HL-60/S4 treated with phorbol 12-myristate 13-acetate at 8.2 ng/mL for 4 days and 3 days (cell line): ENCODE data around the gene TMEM229B.

Source experiments
- in situ Hi-C: fragments of 300-500 bp; cut with MboI; formaldehyde crosslinking; loops from 2 replicates; pipeline ENCODE4 v1.15.0; 2022; ENCODE audit warnings: low sequenced_read_pairs

The TMEM229B gene

DNA sequence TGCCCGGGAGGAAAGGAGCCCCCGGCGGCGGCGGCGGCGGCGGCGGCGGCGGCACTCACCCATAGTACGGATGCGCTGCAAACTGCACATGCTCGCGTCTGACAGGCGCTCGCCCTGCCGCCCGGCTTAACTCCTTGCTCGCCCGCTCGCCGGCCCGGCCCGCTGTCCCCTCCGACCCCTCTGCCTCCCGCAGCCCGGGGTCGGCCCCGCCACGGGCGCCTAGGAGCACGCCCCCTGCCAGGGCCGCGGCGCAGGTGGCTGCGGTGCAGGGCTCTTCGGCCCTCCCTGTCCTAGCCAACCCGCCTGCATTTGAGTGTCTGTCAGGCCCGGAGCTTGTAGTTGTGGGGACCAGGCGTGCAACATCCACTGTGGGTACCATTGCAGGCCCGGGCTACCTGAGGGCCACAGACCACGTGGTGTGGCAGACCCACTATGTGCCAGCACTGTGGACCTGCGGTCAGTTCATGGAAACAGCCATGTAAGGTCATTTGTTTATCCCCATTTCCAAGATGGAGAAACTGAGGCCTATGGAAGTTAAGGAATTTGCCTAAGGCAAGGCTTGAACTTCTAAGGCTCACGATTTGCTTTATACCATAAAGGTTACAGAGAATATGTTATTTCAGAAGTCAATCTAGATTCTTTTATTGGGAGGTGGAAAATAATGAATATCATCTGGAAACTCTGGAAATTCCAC, 27.0 kb upstream of the TMEM229B start:
- in situ Hi-C loops = no loop called here

DNA sequence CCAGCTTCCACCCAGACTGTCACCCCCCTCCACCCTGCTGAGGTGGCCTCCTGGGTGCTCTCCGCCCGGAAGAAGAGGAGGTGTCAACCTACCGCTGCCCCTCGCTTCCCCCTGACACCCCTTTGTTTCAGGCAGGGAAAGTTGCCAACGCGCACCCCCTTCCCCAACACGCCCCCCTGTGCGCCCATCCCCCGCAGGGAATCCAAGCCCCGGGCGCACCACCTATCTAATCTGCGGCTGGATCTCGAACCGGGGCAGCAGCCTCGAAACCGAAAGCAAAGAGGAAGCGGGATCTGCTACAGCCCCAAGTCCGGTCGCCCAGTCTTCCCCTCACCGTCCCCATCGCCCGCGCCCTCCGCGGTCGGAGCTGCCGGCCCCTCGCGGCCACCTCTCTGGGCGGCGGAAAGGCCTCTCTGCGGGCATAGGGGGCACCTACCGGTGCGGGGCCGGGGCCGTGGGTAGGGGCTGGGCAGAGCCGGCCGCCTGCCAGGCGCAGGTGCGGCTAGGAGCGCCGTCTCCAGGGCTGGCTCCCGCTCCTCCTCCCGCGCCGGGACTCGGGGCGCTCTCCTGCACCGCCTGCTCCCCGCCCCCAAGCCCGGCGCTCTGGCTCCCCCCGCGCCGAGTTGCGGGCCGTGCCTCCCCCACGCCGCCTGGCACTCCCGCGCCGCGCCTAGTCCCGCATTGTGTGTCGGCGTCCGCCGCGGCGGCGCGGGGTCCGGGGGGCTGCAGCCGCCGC, 26.3 kb upstream of the TMEM229B start:
- in situ Hi-C loops = no loop called here

DNA sequence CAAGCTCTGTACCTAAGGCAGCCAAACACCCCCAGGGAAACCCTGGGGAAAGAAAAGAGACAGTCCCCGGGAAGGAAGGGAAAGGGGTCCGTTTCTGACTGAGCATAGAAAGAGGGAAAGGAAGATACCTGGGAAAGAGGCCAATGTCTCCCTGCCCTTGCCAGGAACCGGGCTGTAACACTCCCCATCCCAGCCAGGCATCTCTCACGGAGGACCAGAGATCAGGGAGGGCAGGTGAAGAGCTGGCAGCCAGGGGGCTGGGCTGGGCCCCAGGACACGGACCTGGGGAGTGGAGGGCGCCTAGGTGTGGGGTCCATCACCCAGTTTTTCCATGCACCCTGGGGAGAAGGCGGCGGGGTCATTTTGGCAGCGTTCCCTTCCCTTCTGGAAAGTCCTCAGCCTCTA, 25.7 kb upstream of the TMEM229B start:
- in situ Hi-C loops = no loop called here

DNA sequence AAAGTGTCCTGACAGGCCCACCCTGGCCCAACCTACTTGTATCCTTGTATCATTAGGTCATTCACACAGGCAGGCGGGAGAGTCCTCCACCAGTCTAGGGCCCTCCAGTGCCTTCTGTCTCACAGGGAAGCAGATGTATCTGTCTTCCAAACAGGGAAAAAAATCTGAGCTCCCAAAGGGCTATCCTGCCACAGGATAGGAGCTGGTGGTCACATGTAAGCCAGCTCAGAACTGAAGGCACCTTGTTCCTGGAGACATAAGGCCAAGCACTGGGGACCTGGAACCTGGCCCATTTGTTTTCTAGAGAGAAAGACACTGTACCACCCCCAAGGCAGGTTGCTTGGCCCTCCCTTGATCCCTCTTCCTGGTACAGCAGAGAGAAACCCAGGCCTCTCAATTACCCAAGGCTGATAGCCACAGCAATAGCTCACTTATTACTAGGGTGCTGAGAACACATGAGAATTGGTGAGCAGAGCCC, 25.1 kb upstream of the TMEM229B start:
- in situ Hi-C loops = no loop called here

DNA sequence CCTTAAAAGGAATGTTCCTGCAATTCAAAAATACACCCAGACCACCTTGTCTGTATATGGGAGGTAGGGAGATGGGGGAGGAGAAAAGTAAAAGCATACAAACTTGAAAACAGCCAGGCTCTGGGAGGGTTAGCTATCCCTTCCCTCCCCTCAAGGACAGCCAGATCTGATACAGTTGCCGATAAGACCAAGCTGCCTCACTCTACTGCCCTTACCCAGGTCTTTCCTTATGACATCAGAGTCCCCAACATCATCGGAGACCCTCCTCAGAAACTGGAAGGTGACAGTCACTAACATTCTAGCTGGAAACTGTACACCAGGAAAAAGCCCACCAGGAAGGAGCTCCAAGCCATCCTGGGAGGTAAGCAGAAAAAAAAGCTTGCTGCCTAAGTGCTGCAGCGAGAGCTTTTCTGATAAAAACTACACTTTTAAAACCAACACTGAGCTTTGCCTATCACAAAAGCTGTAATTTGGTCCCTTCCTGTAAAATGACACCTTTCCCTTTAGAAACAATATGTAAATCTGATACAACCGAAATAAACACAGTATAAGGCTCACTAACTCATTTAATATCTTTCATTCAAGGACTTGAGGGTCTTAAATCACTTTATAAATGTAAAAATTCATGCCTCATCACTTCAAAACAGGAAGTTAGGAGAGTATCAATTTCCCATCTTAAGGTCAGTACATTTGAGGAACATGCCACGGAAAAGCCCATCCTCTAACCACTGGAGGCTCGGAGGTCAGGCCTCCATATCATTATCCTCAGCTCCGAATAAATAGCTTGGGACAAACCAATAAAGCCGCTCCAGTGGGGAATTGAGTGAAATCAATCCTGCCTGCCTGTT, 24.2 kb upstream of the TMEM229B start:
- in situ Hi-C loops = no loop called here

DNA sequence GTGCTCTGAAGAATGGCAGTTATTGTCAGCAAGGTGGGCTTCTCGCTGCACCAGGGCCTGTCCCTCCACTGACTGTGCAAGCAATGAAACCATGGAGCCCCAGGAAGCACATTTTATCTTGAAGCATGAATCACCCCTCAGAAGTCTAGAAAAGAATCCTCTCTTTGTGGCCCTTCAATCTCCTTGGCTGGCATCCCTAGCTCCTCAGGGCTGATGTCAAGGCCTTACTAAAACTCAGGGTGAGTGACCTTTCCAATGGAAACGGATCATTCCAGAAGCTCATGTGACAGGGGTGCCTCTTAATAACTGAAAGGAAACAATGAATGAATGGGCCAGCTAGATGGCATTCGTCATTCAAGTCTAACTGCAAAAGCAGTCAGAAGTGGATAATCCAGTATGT, 22.3 kb upstream of the TMEM229B start:
- in situ Hi-C loops = no loop called here

DNA sequence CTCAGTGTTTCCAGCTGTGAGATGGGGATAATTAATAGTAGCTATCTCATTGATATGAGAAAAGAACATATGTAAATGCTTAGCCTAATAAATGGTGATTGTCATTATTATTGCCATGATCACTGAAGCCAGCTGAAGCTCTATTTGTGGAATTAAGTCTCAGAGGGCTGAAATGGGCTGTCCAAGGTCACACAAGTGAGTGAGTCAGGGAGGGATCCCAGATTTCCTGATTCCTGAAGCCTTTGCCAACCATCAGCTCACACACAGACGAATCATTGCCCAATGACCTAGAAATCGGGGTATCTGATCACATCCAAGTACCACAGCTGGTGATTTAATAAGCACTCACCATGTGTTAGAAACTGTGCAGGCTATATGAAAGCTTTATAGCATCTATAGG, 21.6 kb upstream of the TMEM229B start:
- in situ Hi-C loops = no loop called here

DNA sequence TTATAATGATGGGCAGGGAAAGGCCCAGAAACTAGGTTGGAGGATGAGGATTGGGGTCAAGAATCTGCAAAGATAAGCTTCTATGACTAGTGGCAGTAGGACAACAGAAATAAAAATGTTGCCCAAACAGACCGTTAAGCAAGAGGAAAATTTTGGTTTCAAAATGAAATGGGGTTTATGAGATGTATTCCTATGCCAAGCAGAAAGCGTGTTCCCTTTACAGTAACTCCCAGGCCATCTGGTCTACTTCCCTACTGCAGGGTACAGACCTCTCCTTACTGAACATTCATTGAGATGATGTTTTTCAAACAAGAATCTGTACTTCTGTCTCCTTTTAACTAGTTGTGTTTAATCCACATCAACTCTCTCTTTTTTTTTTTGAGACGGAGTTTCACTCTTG, 20.4 kb upstream of the TMEM229B start:
- in situ Hi-C loops = no loop called here

DNA sequence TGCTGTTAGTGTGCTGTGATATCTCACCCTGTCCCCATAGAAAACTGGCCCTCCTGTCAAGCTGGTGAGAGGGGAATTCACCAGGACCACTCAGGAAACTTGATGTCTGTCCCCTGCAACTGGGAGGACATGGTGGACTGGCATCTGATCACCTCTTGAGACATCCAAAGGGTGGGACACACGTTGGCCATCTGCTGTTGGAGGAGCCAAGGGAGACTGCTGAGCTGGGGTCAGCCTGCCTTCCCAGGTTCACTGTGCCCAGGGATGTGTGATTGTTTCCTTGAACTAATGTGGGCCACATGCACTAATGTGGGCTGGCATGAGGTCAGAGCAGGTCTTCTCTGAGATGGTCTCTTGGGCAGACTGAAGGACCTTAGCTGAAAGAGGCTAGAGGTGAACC, 16.7 kb upstream of the TMEM229B start:
- in situ Hi-C loops = no loop called here

DNA sequence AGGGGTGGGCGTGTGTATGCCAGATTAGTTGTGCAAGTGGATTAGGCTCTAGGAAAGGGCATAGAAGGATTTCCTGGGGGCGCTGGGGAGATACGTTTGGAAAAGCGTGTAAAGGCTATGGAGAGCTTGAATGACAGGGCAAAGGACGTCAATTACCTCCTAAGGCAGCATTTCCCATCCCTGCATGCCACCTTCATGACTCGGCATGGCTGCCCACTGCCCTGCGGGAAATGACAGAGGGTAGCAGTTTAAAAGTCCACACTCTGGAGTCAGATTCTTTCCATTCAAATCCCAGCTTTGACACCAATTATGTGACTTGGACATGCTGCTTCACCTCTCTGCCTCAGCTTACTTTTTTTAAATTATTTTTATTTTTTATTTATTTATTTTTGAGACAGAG, 14.8 kb upstream of the TMEM229B start:
- in situ Hi-C loops = no loop called here

DNA sequence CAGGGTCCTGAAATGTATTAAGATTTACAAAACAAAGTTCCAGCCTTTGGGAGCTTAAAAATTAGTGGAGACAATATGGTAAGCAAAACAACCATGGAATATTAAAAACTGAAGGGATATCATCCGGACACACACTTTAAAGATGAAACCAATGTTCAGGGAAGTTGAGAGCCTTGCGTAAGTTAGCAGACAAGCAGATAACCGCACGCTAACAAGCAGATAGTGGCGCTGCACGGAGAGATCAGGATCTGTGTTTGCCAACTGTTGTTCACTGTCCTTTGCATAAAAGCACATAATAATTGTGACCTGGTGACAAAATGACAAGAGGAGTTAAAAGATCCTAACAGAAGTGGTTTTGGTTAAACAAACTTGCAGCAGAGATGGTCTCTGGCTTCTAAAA, 14.3 kb upstream of the TMEM229B start:
- in situ Hi-C loops = no loop called here

DNA sequence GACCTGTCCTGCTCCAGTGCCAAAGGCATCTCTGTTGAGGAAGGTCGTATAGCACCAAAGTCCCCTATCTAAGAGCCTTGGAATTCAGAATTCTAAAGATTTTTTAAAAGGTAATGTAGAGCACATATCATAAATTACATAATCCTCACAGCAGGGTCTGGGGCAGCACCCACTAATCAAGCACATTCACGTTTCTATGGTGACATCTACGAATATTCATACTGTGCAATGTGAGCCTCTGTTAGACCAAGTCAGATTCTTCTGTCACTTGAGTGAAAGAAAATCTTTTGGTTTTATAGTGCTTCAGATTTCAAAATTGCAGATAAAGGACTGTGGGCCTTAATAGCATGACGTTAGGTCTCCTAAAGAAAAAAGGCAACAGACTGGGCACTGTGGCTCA, 13.1 kb upstream of the TMEM229B start:
- in situ Hi-C loops = no loop called here

DNA sequence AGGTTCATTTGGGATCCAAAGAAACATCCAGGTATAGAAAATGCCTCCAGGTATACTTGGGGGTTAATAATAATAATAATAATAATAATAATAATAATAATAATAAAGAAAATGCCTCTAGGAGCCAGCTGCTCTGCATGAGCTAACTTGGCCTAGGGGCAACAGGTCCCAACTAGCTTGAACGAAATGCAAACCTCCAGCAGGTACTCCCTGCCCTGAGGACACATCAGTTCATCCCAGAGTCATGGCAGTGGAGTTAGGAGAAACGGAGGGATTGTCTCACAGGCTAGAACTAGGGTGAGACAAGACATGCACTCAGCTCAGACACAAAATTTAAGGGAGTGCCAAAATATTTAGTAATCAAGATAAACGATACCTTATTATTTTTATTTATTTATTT, 12.5 kb upstream of the TMEM229B start:
- in situ Hi-C loops = no loop called here

DNA sequence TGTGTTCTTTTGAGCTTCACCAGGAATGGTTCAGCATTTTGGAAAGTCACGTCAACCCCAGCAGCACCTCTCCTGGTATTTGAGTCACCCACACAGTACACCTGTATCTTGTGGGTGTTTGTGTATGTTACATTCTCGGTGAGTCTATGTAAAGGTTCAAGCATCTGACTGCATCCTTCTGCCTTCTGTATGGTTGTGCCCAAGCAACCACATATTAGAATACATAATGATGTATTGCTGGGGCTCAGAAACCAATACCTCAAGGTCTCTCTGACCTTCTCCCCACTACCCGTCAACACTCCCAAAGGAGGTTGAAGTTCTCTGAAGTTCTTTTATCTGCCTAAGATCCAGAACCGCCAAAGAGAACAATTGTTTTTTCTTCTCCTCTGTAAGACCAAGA, 9.2 kb upstream of the TMEM229B start:
- in situ Hi-C loops = no loop called here

DNA sequence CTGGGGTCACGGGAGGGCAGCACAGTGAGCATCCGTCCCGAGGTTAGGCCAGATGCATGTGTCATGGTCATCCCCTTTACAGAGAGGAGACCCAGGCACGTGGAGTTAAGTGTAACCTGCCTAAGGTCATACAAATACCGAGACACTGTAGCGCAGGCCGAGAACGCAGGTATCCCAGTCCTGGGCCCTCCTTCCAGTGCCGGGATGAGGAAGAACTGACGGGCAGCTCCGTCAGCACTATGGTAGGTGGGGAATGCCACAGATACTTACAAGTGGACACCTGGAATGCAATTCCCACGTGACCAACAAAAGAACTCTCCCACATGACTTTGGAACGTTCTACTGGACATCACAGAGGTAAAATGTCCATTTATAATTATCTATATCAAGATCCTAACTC, 8.7 kb upstream of the TMEM229B start:
- in situ Hi-C loops = no loop called here

DNA sequence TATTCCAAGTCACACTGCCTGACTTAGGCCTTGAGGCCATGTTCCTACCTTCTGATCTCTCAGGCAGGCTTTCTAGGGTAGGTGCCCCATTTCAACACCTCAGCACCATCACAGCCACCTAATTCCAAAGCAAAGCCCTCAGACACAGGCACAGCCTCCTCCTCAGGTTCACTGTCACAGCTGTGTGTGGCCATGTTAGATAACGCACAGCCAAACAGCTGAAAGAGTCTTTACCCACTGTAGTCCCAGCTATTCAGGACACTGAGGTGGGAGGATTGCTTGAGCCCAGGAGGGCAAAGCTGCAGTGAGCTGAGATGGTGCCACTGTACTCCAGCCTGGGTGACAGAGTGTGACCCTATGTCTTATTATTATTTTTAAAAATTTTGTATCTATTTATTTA, 7.3 kb upstream of the TMEM229B start:
- in situ Hi-C loops = no loop called here

DNA sequence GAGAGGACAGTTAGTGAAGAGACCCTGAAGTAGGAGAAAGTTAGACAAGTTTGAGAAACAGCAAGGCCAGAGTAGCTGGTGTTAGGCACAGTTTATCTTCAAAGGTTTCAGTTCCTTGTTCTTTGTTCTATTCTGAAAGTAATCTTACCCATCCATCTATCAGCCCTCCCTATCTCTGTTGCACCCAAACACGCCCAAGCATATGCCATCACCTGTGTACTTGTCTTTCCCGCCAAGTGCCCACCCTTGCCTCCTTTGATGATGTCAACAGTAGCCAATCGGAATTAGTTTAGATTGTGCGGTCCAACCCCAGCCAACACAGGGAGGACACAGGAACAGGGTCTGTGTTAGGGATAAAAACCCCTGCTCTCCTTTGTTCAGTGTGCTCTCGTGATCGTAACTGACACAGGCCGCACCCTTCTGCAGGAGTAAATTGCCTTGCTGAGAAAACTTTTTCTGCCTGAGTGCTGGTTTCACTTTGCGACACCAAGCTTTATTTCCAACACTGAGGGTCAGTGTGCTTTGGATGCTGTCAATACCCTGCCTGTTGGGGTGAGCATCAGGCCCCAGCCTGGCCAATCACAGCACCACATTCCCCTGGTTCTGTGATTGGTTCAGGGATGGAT, 4.7 kb upstream of the TMEM229B start:
- in situ Hi-C loops = no loop called here

DNA sequence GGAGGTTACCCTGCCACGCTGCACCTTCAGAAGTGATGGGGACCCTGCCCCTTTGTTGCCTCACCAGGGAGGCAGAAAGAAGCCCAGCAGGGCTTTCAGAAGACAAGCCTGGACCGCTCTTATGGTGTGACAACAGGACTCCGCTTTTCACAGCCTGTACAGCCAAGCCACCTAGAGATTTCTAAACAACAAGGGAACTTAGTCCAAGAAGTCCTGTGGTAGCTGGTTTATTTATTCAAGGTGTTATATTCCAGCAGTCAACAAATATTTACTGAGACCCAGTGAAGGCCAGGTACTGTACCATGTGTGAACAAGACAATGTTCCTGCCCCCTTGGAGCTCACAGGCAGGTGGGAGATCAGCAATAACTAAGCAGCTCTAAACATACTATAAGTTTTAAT, 4.0 kb upstream of the TMEM229B start:
- in situ Hi-C loops = no loop called here

DNA sequence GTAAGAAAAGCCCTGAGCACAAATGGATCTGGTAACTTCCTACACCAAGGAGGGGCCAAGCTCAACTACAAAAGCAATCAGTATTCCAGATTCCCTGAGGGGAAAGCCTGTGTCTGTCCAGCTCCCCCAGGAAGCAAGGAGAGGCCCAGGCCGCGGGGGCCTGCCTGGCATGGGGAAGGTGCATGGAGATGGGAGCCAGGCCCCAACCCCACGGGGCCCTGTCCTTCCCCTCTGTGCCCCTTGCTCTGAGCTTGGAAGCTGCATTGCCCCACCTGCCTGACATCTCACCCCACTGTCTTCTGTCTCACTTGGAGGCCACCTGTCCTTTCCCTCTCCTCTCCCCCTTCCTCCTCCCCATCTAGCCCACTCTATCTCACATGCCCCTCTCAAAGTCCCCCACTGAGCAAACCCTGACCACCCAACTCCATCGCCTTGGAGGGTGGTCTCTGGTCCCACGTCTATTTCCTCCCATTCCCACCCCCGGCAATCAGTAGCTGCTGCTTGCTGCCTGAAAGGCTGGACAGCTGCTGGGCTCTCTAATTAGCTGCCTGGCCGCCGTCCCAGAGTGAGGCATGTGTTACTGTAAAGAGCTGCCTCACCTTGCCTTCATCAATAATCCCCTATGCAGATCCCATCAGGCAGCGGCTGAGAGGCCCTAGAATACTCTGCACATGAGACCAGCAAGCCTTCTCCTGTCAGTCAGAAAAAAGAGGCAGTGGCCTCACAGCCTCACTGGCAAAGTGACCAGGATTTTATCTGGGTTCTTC, 3.4 kb upstream of the TMEM229B start:
- in situ Hi-C loops = no loop called here

DNA sequence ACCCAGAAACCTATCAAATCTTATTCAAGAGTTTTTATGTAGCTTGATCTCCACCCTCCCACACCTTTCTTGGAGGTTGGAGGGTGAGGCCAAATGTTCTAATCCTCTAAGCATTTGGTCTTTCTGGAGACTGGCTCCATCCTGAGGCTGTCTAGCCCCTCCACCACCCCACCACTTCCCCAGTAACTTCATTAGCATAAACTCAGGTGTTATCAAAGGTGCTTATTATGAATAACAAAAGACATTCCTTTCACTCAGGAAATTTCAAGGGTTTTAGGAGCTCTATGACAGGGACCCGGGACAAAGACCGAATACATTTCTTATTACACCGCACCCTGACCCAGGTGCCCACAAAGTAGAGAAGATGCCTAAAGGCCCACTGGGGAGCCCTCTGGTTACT, 2.8 kb upstream of the TMEM229B start:
- in situ Hi-C loops = no loop called here

DNA sequence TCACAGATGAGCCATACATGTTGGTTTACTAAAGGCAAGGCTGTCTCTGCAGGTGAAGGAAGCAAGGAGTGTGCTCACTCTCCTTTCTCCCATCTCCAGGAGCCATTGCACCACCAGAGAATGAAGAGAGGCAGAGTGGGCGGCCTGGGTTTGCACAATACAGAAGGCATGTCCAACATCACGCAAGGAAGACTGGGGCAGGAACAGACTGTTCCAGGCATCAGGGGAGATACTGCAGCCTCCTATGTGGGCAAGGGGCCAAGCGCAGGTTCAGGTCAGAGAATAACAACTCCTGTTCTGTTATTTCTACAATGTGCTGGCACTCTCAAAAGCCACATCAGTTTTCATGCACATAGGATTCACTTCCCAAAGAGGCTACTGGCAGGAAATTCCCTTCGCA, 1.7 kb upstream of the TMEM229B start:
- in situ Hi-C loops = no loop called here
